ENCODE data around the gene RNF146.

Gene RNF146

GRCh38 chr6:127263481-127263880, 3.2 kb upstream of the RNF146 start:
- no peak overlapping the region for H3K9ac ChIP-seq (ENCODE audit: low read depth, low read length)
- H3K4me3 ChIP-seq (ENCODE audit: low read depth, low read length) = no peak overlapping the region
- no peaks in the 10 kb centered on the region for H3K36me3 ChIP-seq (ENCODE audit: control insufficient read depth, insufficient read depth, low read length)
- H3K27me3 ChIP-seq (ENCODE audit: control insufficient read depth, insufficient read depth, low read length) = no peaks in the 10 kb centered on the region
- no peaks in the 10 kb centered on the region for H3K4me1 ChIP-seq (ENCODE audit: control insufficient read depth, insufficient read depth, low read length)
- no peaks in the 10 kb centered on the region for H3K9me3 ChIP-seq (ENCODE audit: control insufficient read depth, insufficient read depth, low read length)

GRCh38 chr6:127266892-127267645, 405 bp downstream of the RNF146 start:
- Histone ChIP-seq H3K27me3 (ENCODE audit: control insufficient read depth, insufficient read depth, low read length) (no peaks in the 10 kb centered on the region), H3K9me3 (ENCODE audit: control insufficient read depth, insufficient read depth, low read length) (no peaks in the 10 kb centered on the region), H3K9ac (ENCODE audit: low read depth, low read length) (peak overlapping the region; percentile 87), H3K4me1 (ENCODE audit: control insufficient read depth, insufficient read depth, low read length) (no peaks in the 10 kb centered on the region), H3K36me3 (ENCODE audit: control insufficient read depth, insufficient read depth, low read length) (no peaks in the 10 kb centered on the region), H3K4me3 (ENCODE audit: low read depth, low read length) (peak overlapping the region; percentile 96)

GRCh38 chr6:127267646-127268625, 1.3 kb downstream of the RNF146 start:
- Histone ChIP-seq H3K9ac (ENCODE audit: low read depth, low read length) (peak overlapping the region; percentile 87), H3K27me3 (ENCODE audit: control insufficient read depth, insufficient read depth, low read length) (no peaks in the 10 kb centered on the region), H3K4me1 (ENCODE audit: control insufficient read depth, insufficient read depth, low read length) (no peaks in the 10 kb centered on the region), H3K36me3 (ENCODE audit: control insufficient read depth, insufficient read depth, low read length) (no peaks in the 10 kb centered on the region), H3K9me3 (ENCODE audit: control insufficient read depth, insufficient read depth, low read length) (no peaks in the 10 kb centered on the region), H3K4me3 (ENCODE audit: low read depth, low read length) (peak overlapping the region; percentile 96)

- H3K4me1 ChIP-seq (ENCODE audit: control insufficient read depth, insufficient read depth, low read length) = no peaks in the 10 kb centered on the region
- H3K4me3 ChIP-seq (ENCODE audit: low read depth, low read length) = no peak overlapping the region
- no peaks in the 10 kb centered on the region for H3K27me3 ChIP-seq (ENCODE audit: control insufficient read depth, insufficient read depth, low read length)
- H3K9me3 ChIP-seq (ENCODE audit: control insufficient read depth, insufficient read depth, low read length) = no peaks in the 10 kb centered on the region
- H3K36me3 ChIP-seq (ENCODE audit: control insufficient read depth, insufficient read depth, low read length) = no peaks in the 10 kb centered on the region
- H3K9ac ChIP-seq (ENCODE audit: low read depth, low read length) = no peak overlapping the region
These were observed 5.9 kb downstream of the RNF146 start for GRCh38 chr6:127272576-127272975.

- H3K4me1 ChIP-seq (ENCODE audit: control insufficient read depth, insufficient read depth, low read length) = no peaks in the 10 kb centered on the region
- no peak overlapping the region for H3K9ac ChIP-seq (ENCODE audit: low read depth, low read length)
- H3K9me3 ChIP-seq (ENCODE audit: control insufficient read depth, insufficient read depth, low read length) = no peaks in the 10 kb centered on the region
- no peak overlapping the region for H3K4me3 ChIP-seq (ENCODE audit: low read depth, low read length)
- H3K36me3 ChIP-seq (ENCODE audit: control insufficient read depth, insufficient read depth, low read length) = no peaks in the 10 kb centered on the region
- no peaks in the 10 kb centered on the region for H3K27me3 ChIP-seq (ENCODE audit: control insufficient read depth, insufficient read depth, low read length)
These were observed 6.8 kb downstream of the RNF146 start for GRCh38 chr6:127273499-127273898.

GRCh38 chr6:127276331-127276730, 9.7 kb downstream of the RNF146 start:
- no peaks in the 10 kb centered on the region for H3K9me3 ChIP-seq (ENCODE audit: control insufficient read depth, insufficient read depth, low read length)
- H3K4me1 ChIP-seq (ENCODE audit: control insufficient read depth, insufficient read depth, low read length) = no peaks in the 10 kb centered on the region

GRCh38 chr6:127277878-127278843, 11.5 kb downstream of the RNF146 start:
- no peaks in the 10 kb centered on the region for H3K4me1 ChIP-seq (ENCODE audit: control insufficient read depth, insufficient read depth, low read length)
- H3K27me3 ChIP-seq (ENCODE audit: control insufficient read depth, insufficient read depth, low read length) = no peaks in the 10 kb centered on the region
- H3K9me3 ChIP-seq (ENCODE audit: control insufficient read depth, insufficient read depth, low read length) = no peaks in the 10 kb centered on the region
- no peak overlapping the region for H3K9ac ChIP-seq (ENCODE audit: low read depth, low read length)
- H3K36me3 ChIP-seq (ENCODE audit: control insufficient read depth, insufficient read depth, low read length) = no peaks in the 10 kb centered on the region
- H3K4me3 ChIP-seq (ENCODE audit: low read depth, low read length) = no peak overlapping the region

More at GRCh38 chr6:127276331-127276730, 9.7 kb downstream of the RNF146 start:
- Histone ChIP-seq H3K36me3 (ENCODE audit: control insufficient read depth, insufficient read depth, low read length) (no peaks in the 10 kb centered on the region), H3K4me3 (ENCODE audit: low read depth, low read length) (no peak overlapping the region), H3K9ac (ENCODE audit: low read depth, low read length) (no peak overlapping the region), H3K27me3 (ENCODE audit: control insufficient read depth, insufficient read depth, low read length) (no peaks in the 10 kb centered on the region)

GRCh38 chr6:127279815-127280214, 13.2 kb downstream of the RNF146 start:
- Histone ChIP-seq H3K9ac (ENCODE audit: low read depth, low read length) (no peak overlapping the region), H3K9me3 (ENCODE audit: control insufficient read depth, insufficient read depth, low read length) (no peaks in the 10 kb centered on the region), H3K4me3 (ENCODE audit: low read depth, low read length) (no peak overlapping the region), H3K36me3 (ENCODE audit: control insufficient read depth, insufficient read depth, low read length) (no peaks in the 10 kb centered on the region), H3K4me1 (ENCODE audit: control insufficient read depth, insufficient read depth, low read length) (no peaks in the 10 kb centered on the region), H3K27me3 (ENCODE audit: control insufficient read depth, insufficient read depth, low read length) (no peaks in the 10 kb centered on the region)

- Histone ChIP-seq H3K27me3 (ENCODE audit: control insufficient read depth, insufficient read depth, low read length) (no peaks in the 10 kb centered on the region), H3K36me3 (ENCODE audit: control insufficient read depth, insufficient read depth, low read length) (peaks cover 8% of the 10 kb centered on the region), H3K9ac (ENCODE audit: low read depth, low read length) (no peak overlapping the region), H3K4me1 (ENCODE audit: control insufficient read depth, insufficient read depth, low read length) (no peaks in the 10 kb centered on the region), H3K9me3 (ENCODE audit: control insufficient read depth, insufficient read depth, low read length) (no peaks in the 10 kb centered on the region), H3K4me3 (ENCODE audit: low read depth, low read length) (no peak overlapping the region)
These were observed 15.5 kb downstream of the RNF146 start for GRCh38 chr6:127282184-127282583.

GRCh38 chr6:127288705-127289104, 22.0 kb downstream of the RNF146 start:
- Histone ChIP-seq H3K4me1 (ENCODE audit: control insufficient read depth, insufficient read depth, low read length) (peaks cover 15% of the 10 kb centered on the region), H3K9me3 (ENCODE audit: control insufficient read depth, insufficient read depth, low read length) (no peaks in the 10 kb centered on the region), H3K27me3 (ENCODE audit: control insufficient read depth, insufficient read depth, low read length) (no peaks in the 10 kb centered on the region), H3K36me3 (ENCODE audit: control insufficient read depth, insufficient read depth, low read length) (peaks cover 10% of the 10 kb centered on the region), H3K9ac (ENCODE audit: low read depth, low read length) (no peak overlapping the region), H3K4me3 (ENCODE audit: low read depth, low read length) (no peak overlapping the region)

- Histone ChIP-seq H3K36me3 (ENCODE audit: control insufficient read depth, insufficient read depth, low read length) (peaks cover 10% of the 10 kb centered on the region), H3K27me3 (ENCODE audit: control insufficient read depth, insufficient read depth, low read length) (no peaks in the 10 kb centered on the region), H3K4me3 (ENCODE audit: low read depth, low read length) (no peak overlapping the region), H3K9ac (ENCODE audit: low read depth, low read length) (no peak overlapping the region), H3K9me3 (ENCODE audit: control insufficient read depth, insufficient read depth, low read length) (no peaks in the 10 kb centered on the region), H3K4me1 (ENCODE audit: control insufficient read depth, insufficient read depth, low read length) (peaks cover 15% of the 10 kb centered on the region)
These were observed 23.3 kb downstream of the RNF146 start for GRCh38 chr6:127289934-127290333.

Data from iPS-15b (cell line).